Measurements from ENCODE around the gene DIP2A.

GRCh38 chr21:46560568-46561444 is 102.1 kb downstream of the DIP2A start:
- TF ChIP-seq POLR2AphosphoS5 (IDR thresholded peaks at IDR 0.05) (no peak), CTCF (IDR thresholded peaks at IDR 0.05) (no peak), POLR2A (IDR thresholded peaks at IDR 0.05) (no peak)

Data from suprapubic skin (tissue), 4 donors.